Stimulated activated CD8-positive, alpha-beta memory T cell treated with anti-CD3 and anti-CD28 coated beads, Interleukin-15, amount 100 ng/mL, for 48 hours (primary cell): Measurements from ENCODE around the gene RXFP3.
"Not testable (repeated sequence)": the region's sequence is repeated elsewhere in the genome, so short reads cannot be mapped to it uniquely, and the experiment has no call there.

ENCODE experiments used
- DNase-seq, 2 donors: peaks; one replicate each; pipeline ENCODE4 v3.0.0-alpha.2; 2020; ENCODE audit warnings: low read depth in 2 of 2

RXFP3 gene

GRCh38 chr5:33936381-33937016 is at the start of gene RXFP3:
RXFP3 (plus strand) TSS chr5:33936386; CDS start chr5:33936741, 355 bp downstream.
- no peak for DNase-seq

- DNase-seq: no peak
Measured at GRCh38 chr5:33887268-33887667, 48.9 kb upstream of the RXFP3 start.

GRCh38 chr5:33888587-33888986 is 47.6 kb upstream of the RXFP3 start:
- no peak for DNase-seq

- DNase-seq: no peak
Measured at GRCh38 chr5:33890131-33891032, 45.8 kb upstream of the RXFP3 start.

- no peak for DNase-seq
Measured at GRCh38 chr5:33891446-33891787, 44.8 kb upstream of the RXFP3 start.

- DNase-seq: no peak
Measured at GRCh38 chr5:33891788-33892619, 44.2 kb upstream of the RXFP3 start, which contains the start of gene ADAMTS12. ADAMTS12 (minus strand) TSS chr5:33891990; CDS start chr5:33891856, 134 bp downstream.

- DNase-seq: no peak
Measured at GRCh38 chr5:33892620-33893137, 43.5 kb upstream of the RXFP3 start.

- no peak for DNase-seq
Measured at GRCh38 chr5:33894566-33894965, 41.6 kb upstream of the RXFP3 start.

GRCh38 chr5:33901156-33901555 is 35.0 kb upstream of the RXFP3 start:
- DNase-seq: no peak

- DNase-seq: no peak
Measured at GRCh38 chr5:33903118-33903517, 33.1 kb upstream of the RXFP3 start.

GRCh38 chr5:33905381-33905780 is 30.8 kb upstream of the RXFP3 start:
- DNase-seq: no peak

- DNase-seq: not testable (repeated sequence)
Measured at GRCh38 chr5:33906248-33906647, 29.9 kb upstream of the RXFP3 start.

- DNase-seq: not testable (repeated sequence)
Measured at GRCh38 chr5:33914844-33915243, 21.3 kb upstream of the RXFP3 start.

- DNase-seq: no peak
Measured at GRCh38 chr5:33921002-33921401, 15.2 kb upstream of the RXFP3 start.

- no peak for DNase-seq
Measured at GRCh38 chr5:33925278-33925677, 10.9 kb upstream of the RXFP3 start.

GRCh38 chr5:33927685-33928084 is 8.5 kb upstream of the RXFP3 start:
- DNase-seq: no peak

- no peak for DNase-seq
Measured at GRCh38 chr5:33928283-33928682, 7.9 kb upstream of the RXFP3 start.

GRCh38 chr5:33929925-33930690 is 6.1 kb upstream of the RXFP3 start:
- DNase-seq: no peak

GRCh38 chr5:33931136-33931535 is 5.0 kb upstream of the RXFP3 start:
- DNase-seq: no peak

- DNase-seq: no peak
Measured at GRCh38 chr5:33933723-33934169, 2.4 kb upstream of the RXFP3 start.

- no peak for DNase-seq
Measured at GRCh38 chr5:33934176-33934575, 2.0 kb upstream of the RXFP3 start.
